GM12873 (cell line): Measurements from ENCODE around the gene FSTL4.

Source experiments
- TF ChIP-seq, protein P1 (sequence below): IDR thresholded peaks from 2 replicates; pipeline ENCODE4 v1.5.1; 2012; ENCODE audit warnings: low read depth, mild to moderate bottlenecking, moderate library complexity, low read length, control low read depth; ENCODE audit not compliant: insufficient read depth; ENCODE audit errors: missing control alignments

Gene FSTL4

DNA sequence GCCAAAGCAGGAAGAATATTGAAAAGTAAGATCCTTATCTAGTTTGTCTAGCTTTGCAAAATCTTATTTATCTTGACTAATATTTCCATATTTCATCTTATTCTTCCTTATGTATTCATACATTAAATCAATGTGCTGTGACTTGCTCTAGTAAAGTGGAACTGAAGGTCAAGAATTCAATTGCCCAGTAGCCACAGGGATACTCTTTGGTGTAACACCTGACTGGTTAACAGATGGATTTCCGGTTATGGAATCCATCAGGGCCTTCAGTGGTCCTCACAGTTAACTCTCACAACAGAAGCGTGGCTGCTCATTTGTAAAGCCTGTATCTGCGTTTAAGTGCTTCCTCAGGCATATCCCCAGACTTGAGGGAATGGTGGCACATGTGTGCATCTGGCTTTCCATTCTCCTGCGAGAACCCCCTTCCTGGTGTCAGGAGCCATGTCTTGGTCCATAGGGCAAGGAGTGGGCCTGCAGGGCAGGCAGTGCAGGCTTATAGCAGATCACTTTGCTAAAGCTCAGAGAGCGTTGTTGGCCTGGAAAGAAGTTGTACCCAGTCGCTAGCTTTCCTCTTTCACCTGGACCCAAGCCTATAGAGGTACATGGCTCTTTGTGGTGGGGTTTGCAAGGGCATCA is 461.3 kb downstream of the FSTL4 start:
- TF ChIP-seq, protein P1, sequence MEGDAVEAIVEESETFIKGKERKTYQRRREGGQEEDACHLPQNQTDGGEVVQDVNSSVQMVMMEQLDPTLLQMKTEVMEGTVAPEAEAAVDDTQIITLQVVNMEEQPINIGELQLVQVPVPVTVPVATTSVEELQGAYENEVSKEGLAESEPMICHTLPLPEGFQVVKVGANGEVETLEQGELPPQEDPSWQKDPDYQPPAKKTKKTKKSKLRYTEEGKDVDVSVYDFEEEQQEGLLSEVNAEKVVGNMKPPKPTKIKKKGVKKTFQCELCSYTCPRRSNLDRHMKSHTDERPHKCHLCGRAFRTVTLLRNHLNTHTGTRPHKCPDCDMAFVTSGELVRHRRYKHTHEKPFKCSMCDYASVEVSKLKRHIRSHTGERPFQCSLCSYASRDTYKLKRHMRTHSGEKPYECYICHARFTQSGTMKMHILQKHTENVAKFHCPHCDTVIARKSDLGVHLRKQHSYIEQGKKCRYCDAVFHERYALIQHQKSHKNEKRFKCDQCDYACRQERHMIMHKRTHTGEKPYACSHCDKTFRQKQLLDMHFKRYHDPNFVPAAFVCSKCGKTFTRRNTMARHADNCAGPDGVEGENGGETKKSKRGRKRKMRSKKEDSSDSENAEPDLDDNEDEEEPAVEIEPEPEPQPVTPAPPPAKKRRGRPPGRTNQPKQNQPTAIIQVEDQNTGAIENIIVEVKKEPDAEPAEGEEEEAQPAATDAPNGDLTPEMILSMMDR = no peak

DNA sequence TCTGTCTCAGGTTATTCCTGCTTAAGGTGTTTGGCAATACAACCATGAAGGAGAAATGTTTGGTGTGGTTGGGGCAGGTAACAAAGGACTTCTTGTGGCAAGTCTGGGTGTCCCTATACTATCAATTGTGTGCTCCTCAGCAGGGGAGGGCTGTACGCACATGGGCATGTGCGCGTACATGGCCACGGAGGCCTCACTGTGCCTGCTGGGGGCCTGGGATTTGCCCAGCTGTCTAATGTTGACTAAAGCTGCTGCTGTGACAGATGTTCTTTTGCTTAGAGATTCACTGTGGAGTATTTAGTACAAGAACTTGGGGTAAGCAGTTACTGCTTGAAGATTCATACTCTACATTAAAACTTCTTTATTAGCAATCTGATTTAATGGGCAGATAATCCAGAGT is 463.0 kb downstream of the FSTL4 start:
- TF ChIP-seq, protein P1 = no peak

DNA sequence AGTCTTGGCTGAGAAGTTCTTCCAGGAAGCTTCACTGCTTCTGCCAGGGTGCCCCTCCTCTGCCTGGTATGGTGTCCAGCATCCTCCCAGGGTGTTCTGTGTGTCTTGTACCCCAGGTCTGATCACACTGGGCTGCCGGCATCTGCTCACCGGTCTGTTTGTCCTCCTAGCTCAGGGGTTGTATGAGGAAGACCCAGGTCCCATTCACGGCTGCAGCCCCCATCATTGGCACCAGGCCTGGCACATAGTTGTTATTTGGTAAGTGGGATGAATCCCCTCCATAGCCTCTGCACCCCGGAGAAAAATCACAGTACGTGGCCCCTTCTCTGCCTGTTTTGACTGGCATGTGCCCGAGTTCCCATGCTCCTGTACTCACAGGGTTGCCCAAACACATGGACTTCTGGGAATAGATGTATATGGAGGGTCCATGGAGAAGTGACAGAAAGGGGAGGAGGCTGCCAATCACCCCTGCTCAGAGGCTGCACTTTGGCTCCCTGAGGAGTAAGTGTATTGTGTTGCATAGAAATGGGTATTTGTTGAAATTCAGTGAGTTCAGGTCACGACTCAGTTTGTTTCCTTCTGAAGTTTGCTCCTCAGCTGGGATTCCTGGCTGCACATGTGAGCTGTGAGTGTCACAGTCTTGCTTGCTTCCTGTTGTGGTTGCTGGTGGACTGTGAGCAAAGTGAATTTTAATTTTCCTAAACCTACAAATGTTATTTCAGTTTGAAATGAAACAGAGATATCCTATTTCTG is 464.4 kb downstream of the FSTL4 start:
- TF ChIP-seq, protein P1 = no peak

DNA sequence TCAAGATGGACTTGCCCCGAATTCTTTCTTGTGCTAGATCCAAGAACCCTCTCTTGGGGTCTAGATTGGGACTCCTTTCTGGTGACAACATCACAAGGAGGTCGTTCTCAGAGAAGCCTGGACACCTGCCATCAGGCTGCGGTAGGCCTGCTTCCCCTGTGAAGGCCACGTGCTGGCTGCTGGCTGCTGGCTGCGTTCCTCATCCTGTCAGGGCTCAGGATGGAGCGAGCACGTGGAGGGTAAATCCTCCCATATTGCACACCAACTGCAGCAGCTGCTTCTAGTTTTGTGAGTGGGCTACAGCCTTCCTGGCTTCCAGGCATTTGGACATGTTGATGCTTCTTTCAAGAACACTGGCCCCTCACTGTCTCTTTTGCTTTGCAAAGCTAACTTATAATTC is 464.9 kb downstream of the FSTL4 start:
- TF ChIP-seq, protein P1 = no peak
